ENCODE data around the gene MAB21L3.

The MAB21L3 gene

GRCh38 chr1:116107371-116107770 is 3.8 kb upstream of the MAB21L3 start:
- FAIRE-seq (no peak), DNase-seq (ENCODE audit: low spot score) (no peak)

GRCh38 chr1:116111524-116112021 is 374 bp downstream of the MAB21L3 start:
- FAIRE-seq (no peak), DNase-seq (ENCODE audit: low spot score) (no peak)

GRCh38 chr1:116112388-116113140 is 1.4 kb downstream of the MAB21L3 start:
- FAIRE-seq (peak; percentile 30), DNase-seq (ENCODE audit: low spot score) (peak; percentile 51)

- DNase-seq (ENCODE audit: low spot score) (no peak), FAIRE-seq (no peak)
Observed at GRCh38 chr1:116113615-116114014, 2.4 kb downstream of the MAB21L3 start.

GRCh38 chr1:116115476-116116439 is 4.6 kb downstream of the MAB21L3 start:
- peak; percentile 98 for FAIRE-seq

GRCh38 chr1:116118471-116118870 is 7.3 kb downstream of the MAB21L3 start:
- no peak for DNase-seq (ENCODE audit: low spot score)
- FAIRE-seq, result no peak

More at GRCh38 chr1:116115476-116116439, 4.6 kb downstream of the MAB21L3 start:
- peak; percentile 99 for DNase-seq (ENCODE audit: low spot score)

- peak; percentile 93 for DNase-seq (ENCODE audit: low spot score)
- FAIRE-seq, result peak; percentile 94
Observed at GRCh38 chr1:116119876-116120275, 8.7 kb downstream of the MAB21L3 start.

- FAIRE-seq (peak; percentile 94), DNase-seq (ENCODE audit: low spot score) (peak; percentile 90)
Observed at GRCh38 chr1:116122955-116123757, 12.0 kb downstream of the MAB21L3 start.

- DNase-seq (ENCODE audit: low spot score) (no peak), FAIRE-seq (no peak)
Observed at GRCh38 chr1:116123837-116124533, 12.8 kb downstream of the MAB21L3 start.

- DNase-seq (ENCODE audit: low spot score) (no peak), FAIRE-seq (no peak)
Observed at GRCh38 chr1:116125758-116126157, 14.6 kb downstream of the MAB21L3 start.

- no peak for FAIRE-seq
Observed at GRCh38 chr1:116126281-116126680, 15.1 kb downstream of the MAB21L3 start.

GRCh38 chr1:116127123-116127847 is 16.1 kb downstream of the MAB21L3 start:
- no peak for DNase-seq (ENCODE audit: low spot score)
- no peak for FAIRE-seq

More at GRCh38 chr1:116126281-116126680, 15.1 kb downstream of the MAB21L3 start:
- DNase-seq (ENCODE audit: low spot score), result no peak

- FAIRE-seq (no peak), DNase-seq (ENCODE audit: low spot score) (no peak)
Observed at GRCh38 chr1:116127848-116128540, 16.8 kb downstream of the MAB21L3 start.

- no peak for FAIRE-seq
- DNase-seq (ENCODE audit: low spot score), result no peak
Observed at GRCh38 chr1:116128664-116129063, 17.5 kb downstream of the MAB21L3 start.

- FAIRE-seq, result no peak
- DNase-seq (ENCODE audit: low spot score), result no peak
Observed at GRCh38 chr1:116129537-116129936, 18.3 kb downstream of the MAB21L3 start.

GRCh38 chr1:116130356-116130755 is 19.2 kb downstream of the MAB21L3 start:
- FAIRE-seq (no peak), DNase-seq (ENCODE audit: low spot score) (no peak)

GRCh38 chr1:116131170-116131569 is 20.0 kb downstream of the MAB21L3 start:
- FAIRE-seq (no peak), DNase-seq (ENCODE audit: low spot score) (no peak)

GRCh38 chr1:116131866-116132605 is 20.8 kb downstream of the MAB21L3 start:
- FAIRE-seq (no peak), DNase-seq (ENCODE audit: low spot score) (no peak)

Measured in RCC 7860 (cell line).